ENCODE results near the gene KLC1. TPM values are rescaled to one million over a fixed set of nuclear protein-coding genes. Genes with fewer than 3 reads are reported as not detected.

KLC1 gene
- total and polyA plus RNA-seq, 2 of the 8 experiments (the other 6 are each of a cell fraction or from before 2014, with no cell fraction given) = 84.6 to 134 TPM

- TF ChIP-seq RNF2 (IDR thresholded peaks at IDR 0.05; ENCODE audit: borderline replicate concordance, low read depth, low read length, missing control alignments, poor library complexity, severe bottlenecking) = no peak
- no peak for TF ChIP-seq TCF12 (IDR thresholded peaks at IDR 0.05; ENCODE audit: low read depth, low read length)
- TF ChIP-seq NRF1 (IDR thresholded peaks at IDR 0.05; ENCODE audit: low read depth, low read length) = no peak
- no peak for TF ChIP-seq YY1 (IDR thresholded peaks at IDR 0.05; ENCODE audit: low read depth, low read length)
- TF ChIP-seq CHD2 (IDR thresholded peaks at IDR 0.05; ENCODE audit: low read length) = no peak
- no peak for TF ChIP-seq ASH2L (IDR thresholded peaks at IDR 0.05; ENCODE audit: low read length)
- TF ChIP-seq JUND (IDR thresholded peaks at IDR 0.05; ENCODE audit: low read length) = no peak
- no peak for TF ChIP-seq E2F6 (IDR thresholded peaks at IDR 0.05)
- no peak for TF ChIP-seq POLR2AphosphoS5 (IDR thresholded peaks at IDR 0.05; ENCODE audit: low read depth, low read length)
- TF ChIP-seq HDAC2 (IDR thresholded peaks at IDR 0.05; ENCODE audit: borderline replicate concordance in 1 of 2, low read depth in 2 of 2, low read length in 2 of 2) = no peak
- H3K27ac ChIP-seq (ENCODE audit: low read depth, low read length) = no peak overlapping the region
- 79% methylated on average over 7 of the region's 7 CpGs; no CpG with 5 or more reads in 1 of the 2 experiments for WGBS, 2 experiments (ENCODE audit: extremely low coverage in 1 of 2, insufficient coverage in 1 of 2, insufficient read length in 1 of 2, insufficient replicate concordance in 2 of 2, low coverage in 1 of 2, low lambda C conversion rate in 2 of 2, missing lambda C conversion rate in 1 of 2)
- H3K4me3 ChIP-seq (ENCODE audit: extremely low read depth in 1 of 4, insufficient read depth in 2 of 4, low read depth in 3 of 4, low read length in 4 of 4) = no peak overlapping the region
- H3K36me3 ChIP-seq (ENCODE audit: control insufficient read depth in 2 of 4, insufficient read depth in 4 of 4, low read length in 3 of 4) = peaks cover 0 to 6% (median 2%) of the 10 kb centered on the region in 4 experiments; a peak in 4 of 8 replicates
- POLR2A ChIA-PET (ENCODE audit: partially characterized antibody) = interaction anchor here (1.1 to 1.9 kb wide), 5 partner anchors 10 to 52 kb away, joined by 3 to 9 read pairs (median 5); partner anchors contain the start of genes XRCC3 and ZFYVE21
- H3K23ac ChIP-seq (ENCODE audit: insufficient read length) = no peak overlapping the region
- H3K18ac ChIP-seq (ENCODE audit: extremely low read depth, low read length) = no peak overlapping the region
- DNase-seq (ENCODE audit: low read depth in 1 of 2, low spot score in 2 of 2) (no peak), FAIRE-seq (no peak)
- no peak overlapping the region for H2BK20ac ChIP-seq (ENCODE audit: low read length)
- no peak overlapping the region for H4K5ac ChIP-seq (ENCODE audit: insufficient read length, low read depth, low read length)
- no peaks in the 10 kb centered on the region for H3K79me1 ChIP-seq (ENCODE audit: low read depth, low read length)
- H2AFZ ChIP-seq (ENCODE audit: low read length) = no peak overlapping the region
- H2BK15ac ChIP-seq (ENCODE audit: low read length) = no peak overlapping the region
- no peak overlapping the region for H4K91ac ChIP-seq (replicated peaks; ENCODE audit: insufficient read length, low read length)
- H3K14ac ChIP-seq (ENCODE audit: insufficient read length) = no peak overlapping the region
- no peak overlapping the region for H2BK5ac ChIP-seq (ENCODE audit: low read depth, low read length)
- H2BK12ac ChIP-seq (ENCODE audit: low read depth, low read length) = no peak overlapping the region
- H2BK120ac ChIP-seq (replicated peaks; ENCODE audit: low read depth, low read length) = no peak overlapping the region
- H3K4me2 ChIP-seq (ENCODE audit: insufficient read depth in 1 of 2, low read depth in 2 of 2, low read length in 2 of 2) = no peak overlapping the region
- H3K9me3 ChIP-seq (ENCODE audit: insufficient read depth in 2 of 2, low read depth in 1 of 2, low read length in 1 of 2) = no peaks in the 10 kb centered on the region
- H3K79me2 ChIP-seq (ENCODE audit: control insufficient read depth in 1 of 2, insufficient read depth in 2 of 2, low read length in 2 of 2) = no peaks in the 10 kb centered on the region
- H3K56ac ChIP-seq (replicated peaks; ENCODE audit: insufficient read length, low read depth, low read length) = no peak overlapping the region
- no peaks in the 10 kb centered on the region for H3K27me3 ChIP-seq (replicated peaks in 1 of 4; ENCODE audit: control insufficient read depth in 3 of 4, extremely low read depth in 1 of 4, insufficient read depth in 3 of 4, low read length in 3 of 4)
- H4K20me1 ChIP-seq (replicated peaks in 1 of 2; ENCODE audit: control insufficient read depth in 1 of 2, insufficient read depth in 2 of 2, low read length in 2 of 2) = peaks cover 5 to 11% of the 10 kb centered on the region in 2 experiments
- no peak overlapping the region for H3K9ac ChIP-seq (replicated peaks in 1 of 4; ENCODE audit: extremely low read depth in 1 of 4, low read depth in 3 of 4, low read length in 3 of 4)
- peak overlapping the region; percentile 36; the same call in 1 of the 2 replicates for H4K8ac ChIP-seq (ENCODE audit: extremely low read depth, insufficient read depth, low read length)
- no peaks in the 10 kb centered on the region for H3K23me2 ChIP-seq (ENCODE audit: low read depth, low read length)
- CTCF ChIA-PET (ENCODE audit: partially characterized antibody) = interaction anchor here (0.5 to 2.5 kb wide), 13 partner anchors 9 to 1555 kb away, joined by 3 to 9 read pairs (median 4); no protein-coding TSS in a partner anchor
- no peak overlapping the region for H2AK5ac ChIP-seq (ENCODE audit: low read depth, low read length)
- no peak overlapping the region for H3K4ac ChIP-seq (replicated peaks; ENCODE audit: insufficient read length, low read depth, low read length)
- H3K4me1 ChIP-seq (replicated peaks in 1 of 4; ENCODE audit: control insufficient read depth in 3 of 4, insufficient read depth in 4 of 4, low read length in 3 of 4) = peaks cover 0 to 3% (median under 1%) of the 10 kb centered on the region in 4 experiments; a peak in 3 of 7 replicates
These were observed 106.4 kb downstream of the KLC1 start for GRCh38 chr14:103735439-103735814.
